NCI-H2227 (cell line): ENCODE results near the gene KDM6B.
"Not testable (repeated sequence)": the region's sequence is repeated elsewhere in the genome, so short reads cannot be mapped to it uniquely, and the experiment has no call there.

Experiments
- DNase-seq: peaks from one replicate; lab custom pipeline; 2025; ENCODE audit not compliant: unreplicated experiment; lab: John Stamatoyannopoulos, UW

Gene KDM6B

DNA sequence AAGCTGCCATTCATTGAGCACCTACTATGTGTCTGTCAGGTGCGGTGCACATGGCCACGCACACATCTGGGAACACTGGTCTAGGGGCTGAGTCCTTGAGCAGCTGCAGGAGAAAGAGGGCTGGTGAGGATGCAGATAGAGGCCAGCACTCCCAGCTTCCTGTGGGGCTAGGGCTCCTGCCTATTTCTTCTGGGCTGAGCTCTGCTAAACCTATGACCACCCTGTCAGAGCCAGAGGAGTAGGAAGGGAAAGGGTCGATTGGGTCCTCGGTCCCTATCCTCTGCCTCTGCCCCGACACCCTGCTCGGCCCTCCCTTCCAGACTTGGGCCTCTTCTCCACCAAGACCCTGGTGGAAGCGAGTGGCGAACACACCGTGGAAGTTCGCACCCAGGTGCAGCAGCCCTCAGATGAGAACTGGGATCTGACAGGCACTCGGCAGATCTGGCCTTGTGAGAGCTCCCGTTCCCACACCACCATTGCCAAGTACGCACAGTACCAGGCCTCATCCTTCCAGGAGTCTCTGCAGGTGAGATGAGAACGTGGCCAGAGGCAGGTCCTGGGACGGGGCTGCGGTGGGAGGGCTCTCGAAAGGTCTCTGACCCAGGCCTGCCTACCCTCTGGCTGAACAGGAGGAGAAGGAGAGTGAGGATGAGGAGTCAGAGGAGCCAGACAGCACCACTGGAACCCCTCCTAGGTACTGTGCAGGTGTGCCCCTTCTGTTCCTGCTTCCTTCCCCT is 16.9 kb downstream of the KDM6B start:
- DNase-seq = no peak

GRCh38 chr17:7851438-7852261 is 17.6 kb downstream of the KDM6B start:
- DNase-seq = peak; percentile 85

DNA sequence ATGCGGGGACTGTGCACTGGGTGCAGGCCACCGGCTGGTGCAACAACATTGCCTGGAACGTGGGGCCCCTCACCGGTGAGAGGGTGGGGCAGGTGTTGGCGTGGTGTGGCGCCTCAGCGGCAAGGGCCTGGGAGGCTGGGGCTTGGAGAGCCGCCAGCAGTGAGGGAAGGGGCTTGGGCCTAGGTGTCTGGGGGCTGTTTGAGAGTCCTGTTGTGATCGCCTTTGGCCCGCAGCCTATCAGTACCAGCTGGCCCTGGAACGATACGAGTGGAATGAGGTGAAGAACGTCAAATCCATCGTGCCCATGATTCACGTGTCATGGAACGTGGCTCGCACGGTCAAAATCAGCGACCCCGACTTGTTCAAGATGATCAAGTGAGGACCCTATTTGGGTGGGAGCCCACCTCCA is 18.2 kb downstream of the KDM6B start:
- no peak for DNase-seq

GRCh38 chr17:7852919-7853690 is 19.1 kb downstream of the KDM6B start:
- no peak for DNase-seq

DNA sequence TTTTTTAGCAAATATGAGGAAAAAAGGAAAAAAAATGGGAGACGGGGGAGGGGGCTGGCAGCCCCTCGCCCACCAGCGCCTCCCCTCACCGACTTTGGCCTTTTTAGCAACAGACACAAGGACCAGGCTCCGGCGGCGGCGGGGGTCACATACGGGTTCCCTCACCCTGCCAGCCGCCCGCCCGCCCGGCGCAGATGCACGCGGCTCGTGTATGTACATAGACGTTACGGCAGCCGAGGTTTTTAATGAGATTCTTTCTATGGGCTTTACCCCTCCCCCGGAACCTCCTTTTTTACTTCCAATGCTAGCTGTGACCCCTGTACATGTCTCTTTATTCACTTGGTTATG is 19.6 kb downstream of the KDM6B start:
- DNase-seq = no peak

- no peak for DNase-seq
These were observed 20.2 kb downstream of the KDM6B start for GRCh38 chr17:7854078-7854777.

DNA sequence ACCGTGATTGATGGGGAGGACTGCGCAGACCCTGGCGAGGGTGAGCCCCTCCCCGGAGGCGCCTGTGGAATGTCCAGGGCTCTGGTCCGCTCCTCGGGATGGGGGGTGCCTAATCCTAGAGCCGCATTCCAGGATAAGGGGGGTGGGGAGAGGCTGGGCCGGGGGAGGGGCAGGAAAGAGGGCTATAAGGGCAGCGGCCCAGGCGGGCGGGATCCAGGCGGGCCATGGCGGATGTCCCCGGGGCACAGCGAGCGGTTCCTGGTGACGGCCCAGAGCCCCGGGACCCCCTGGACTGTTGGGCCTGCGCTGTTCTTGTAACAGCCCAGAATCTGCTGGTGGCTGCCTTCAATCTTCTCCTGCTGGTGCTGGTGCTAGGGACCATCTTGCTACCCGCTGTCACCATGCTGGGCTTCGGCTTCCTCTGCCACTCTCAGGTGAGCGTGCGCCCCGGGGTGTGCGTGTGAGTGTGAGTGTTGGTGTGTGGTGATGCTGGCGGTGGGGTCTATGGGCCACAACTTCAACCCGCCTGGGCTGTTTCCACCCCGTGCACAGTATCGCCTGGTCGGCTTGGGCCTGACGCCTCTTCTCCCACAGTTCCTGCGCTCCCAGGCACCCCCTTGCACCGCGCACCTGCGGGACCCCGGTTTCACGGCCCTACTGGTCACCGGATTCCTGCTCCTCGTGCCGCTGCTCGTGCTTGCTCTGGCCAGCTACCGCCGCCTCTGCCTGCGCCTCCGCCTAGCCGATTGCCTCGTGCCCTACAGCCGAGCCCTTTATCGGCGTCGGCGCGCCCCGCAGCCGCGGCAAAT is 21.0 kb downstream of the KDM6B start, which contains the start of gene TMEM88:
Gene TMEM88, plus strand, starts transcription at position 216 of the 809 bp plus-strand sequence. Its CDS starts 9 bp downstream, at position 225.
- DNase-seq = no peak

GRCh38 chr17:7855660-7856010 is 21.6 kb downstream of the KDM6B start:
- DNase-seq = no peak

DNA sequence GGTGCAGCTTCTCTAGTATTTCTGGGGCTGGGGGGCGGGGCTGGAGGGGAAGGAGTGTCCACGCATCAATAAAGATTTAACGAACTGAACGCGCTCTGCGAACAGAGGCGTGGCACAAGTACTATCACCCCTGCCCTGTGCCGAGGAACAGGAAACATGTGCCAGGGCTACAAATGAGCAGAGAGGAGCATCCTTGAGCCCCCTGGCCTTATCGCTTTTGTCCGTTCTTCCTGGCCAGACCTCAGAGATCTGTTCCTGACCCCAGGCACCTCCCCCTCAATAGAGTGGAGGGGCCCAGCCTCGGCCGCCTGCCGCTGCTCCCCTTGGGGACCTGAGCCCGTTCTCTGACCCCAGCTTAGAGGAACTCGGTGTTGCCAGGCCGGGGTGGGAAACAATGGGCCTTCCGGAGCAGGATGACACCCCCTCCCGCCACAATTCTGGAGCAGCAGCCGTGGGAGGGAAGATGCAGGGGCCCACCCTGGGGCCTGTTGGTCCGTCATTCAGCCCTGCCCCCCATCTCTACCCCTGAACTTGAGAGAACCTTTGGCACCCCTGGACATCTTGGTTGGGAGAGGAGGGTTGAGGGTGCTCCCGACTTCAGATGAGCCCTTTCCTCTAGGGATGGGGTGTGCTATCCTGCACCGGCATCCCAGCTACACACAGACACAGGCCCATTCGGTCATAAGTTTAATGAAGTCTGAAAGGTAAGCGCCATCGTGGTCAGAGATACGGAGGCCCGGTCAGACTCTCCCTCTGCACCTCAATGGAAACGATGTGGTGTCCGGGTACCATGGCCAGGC is 22.2 kb downstream of the KDM6B start:
- DNase-seq = peak; percentile 50

DNA sequence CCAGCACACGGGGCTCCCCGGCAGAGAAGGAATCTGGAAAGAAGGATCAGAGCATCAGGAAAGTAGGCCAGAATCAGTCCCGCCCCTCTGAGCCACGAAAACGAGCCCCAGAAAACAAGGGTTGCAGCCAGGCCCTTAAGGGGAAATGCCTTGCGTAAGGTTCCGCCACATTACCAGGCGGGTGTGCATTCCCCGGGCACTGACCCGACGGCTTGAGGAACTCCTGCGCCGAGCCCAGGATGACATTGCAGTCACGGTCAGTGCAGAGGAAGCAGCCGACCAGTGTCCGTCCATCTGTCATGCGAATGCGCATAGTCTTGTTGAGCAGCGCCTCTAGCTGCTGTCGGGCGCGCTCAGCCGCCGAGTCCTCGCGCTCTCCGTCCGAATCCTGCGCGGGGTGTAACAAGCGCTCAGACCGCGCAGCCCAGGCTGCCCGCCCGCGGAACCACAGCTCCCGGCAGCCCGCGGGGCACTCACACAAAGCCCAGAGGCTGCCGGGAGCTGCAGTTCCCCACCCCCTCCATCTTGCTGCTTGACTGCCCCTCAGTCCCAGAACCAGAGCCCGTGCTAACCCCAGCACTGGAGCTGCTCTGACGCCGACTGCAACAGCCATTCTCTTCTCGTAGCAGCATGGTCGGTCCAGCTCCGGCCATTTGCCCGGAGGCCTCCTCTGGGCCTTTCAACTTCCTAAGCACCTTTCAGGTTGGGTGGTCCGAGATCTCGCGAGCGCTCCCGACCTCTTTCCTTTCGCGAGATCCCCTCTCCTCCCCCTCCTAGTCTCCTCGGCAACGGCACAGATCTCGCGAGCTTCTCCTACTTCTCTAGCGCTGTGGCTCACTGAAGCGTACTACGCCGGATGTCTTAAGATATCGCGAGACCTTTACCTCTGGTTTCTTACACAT is 23.0 kb downstream of the KDM6B start, which contains the start of gene NAA38:
Gene NAA38, minus strand, starts transcription at position 749 of the 902 bp plus-strand sequence. Its CDS starts 96 bp downstream, at position 653.
- peak; percentile 97 for DNase-seq

- DNase-seq = peak; percentile 93
These were observed 23.9 kb downstream of the KDM6B start, which contains the start of gene CYB5D1 for GRCh38 chr17:7857713-7858521. CYB5D1 (plus strand) TSS chr17:7858003; CDS start chr17:7858135, 132 bp downstream.

DNA sequence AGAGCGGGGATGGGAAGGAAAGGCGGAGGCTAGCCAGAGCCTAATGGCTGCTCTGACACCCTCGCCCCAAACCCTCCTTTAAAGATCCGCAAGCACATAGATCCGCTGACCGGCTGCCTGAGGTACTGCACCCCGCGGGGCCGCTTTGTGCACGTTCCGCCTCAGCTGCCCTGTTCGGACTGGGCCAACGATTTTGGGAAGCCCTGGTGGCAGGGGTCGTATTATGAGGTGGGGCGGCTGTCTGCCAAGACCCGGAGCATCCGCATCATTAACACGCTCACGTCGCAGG is 24.4 kb downstream of the KDM6B start:
- peak; percentile 51 for DNase-seq

DNA sequence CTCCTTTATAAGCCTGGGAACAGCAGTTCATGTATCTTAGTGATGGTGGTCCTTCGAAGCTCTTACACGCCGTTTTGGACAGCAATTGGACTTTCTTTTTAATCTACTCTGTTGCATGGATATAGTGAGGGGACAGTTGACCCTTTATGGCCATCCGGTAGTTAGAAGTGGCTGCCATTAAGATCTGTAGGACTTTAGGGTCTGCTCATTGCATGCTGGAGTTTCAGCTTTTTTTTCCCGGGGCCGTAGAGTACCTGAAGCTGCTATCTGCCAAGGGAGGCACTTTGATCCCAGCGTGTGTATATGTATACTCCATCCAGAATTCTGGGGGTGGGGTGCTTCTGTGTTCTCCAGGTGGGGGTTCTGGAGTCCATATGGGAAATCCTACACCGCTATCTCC is 25.0 kb downstream of the KDM6B start:
- no peak for DNase-seq

- peak; percentile 72 for DNase-seq
These were observed 28.8 kb downstream of the KDM6B start for GRCh38 chr17:7862692-7863437.

- DNase-seq = not testable (repeated sequence)
These were observed 30.4 kb downstream of the KDM6B start for GRCh38 chr17:7864384-7864783.

- DNase-seq = no peak
These were observed 31.1 kb downstream of the KDM6B start for GRCh38 chr17:7864995-7865650.
